ENCODE results near the gene BSN. TPM values are rescaled to one million over a fixed set of nuclear protein-coding genes. Genes with fewer than 3 reads are reported as not detected.

BSN gene
- polyA plus RNA-seq, 2 of the 4 experiments (the other 2 are of a cell fraction) = 0.04 to 0.08 TPM

DNA sequence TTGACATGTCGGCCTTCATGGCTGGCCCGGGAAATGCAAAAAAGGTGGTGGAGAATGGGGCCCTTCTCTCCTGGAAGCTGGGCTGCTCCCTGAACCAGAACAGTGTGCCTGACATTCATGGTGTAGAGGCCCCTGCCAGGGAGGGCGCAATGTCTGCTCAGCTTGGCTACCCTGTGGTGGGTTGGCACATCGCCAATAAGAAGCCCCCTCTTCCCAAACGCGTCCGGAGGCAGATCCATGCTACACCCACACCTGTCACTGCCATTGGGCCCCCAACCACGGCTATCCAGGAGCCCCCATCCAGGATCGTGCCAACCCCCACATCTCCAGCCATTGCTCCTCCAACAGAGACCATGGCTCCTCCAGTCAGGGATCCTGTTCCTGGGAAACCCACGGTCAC is 23.1 kb upstream of the BSN start:
- H3K4me1 ChIP-seq = no peaks in the 10 kb centered on the region
- WGBS (ENCODE audit: missing lambda C conversion rate) = 93% methylated on average over 9 of the region's 10 CpGs
- DNase-seq (ENCODE audit: low read depth in 1 of 2, low spot score in 1 of 2) (no peak), ATAC-seq (no peak), FAIRE-seq (no peak)
- POLR2A ChIA-PET = no interaction called here
- H3K9me3 ChIP-seq = no peaks in the 10 kb centered on the region
- CTCF ChIA-PET = interaction anchor here (1.0 to 6.3 kb wide), 3 partner anchors 8 to 140 kb away, joined by 3 to 38 read pairs (median 13); no protein-coding TSS in a partner anchor
- H3K4me2 ChIP-seq = no peak overlapping the region
- H3K4me3 ChIP-seq = no peak overlapping the region
- H3K27ac ChIP-seq = no peak overlapping the region
- no peak for TF ChIP-seq FOSL2 (IDR thresholded peaks at IDR 0.05)
- no peak for TF ChIP-seq FOSL2 (CRISPR knock-in tag; IDR thresholded peaks at IDR 0.05)

DNA sequence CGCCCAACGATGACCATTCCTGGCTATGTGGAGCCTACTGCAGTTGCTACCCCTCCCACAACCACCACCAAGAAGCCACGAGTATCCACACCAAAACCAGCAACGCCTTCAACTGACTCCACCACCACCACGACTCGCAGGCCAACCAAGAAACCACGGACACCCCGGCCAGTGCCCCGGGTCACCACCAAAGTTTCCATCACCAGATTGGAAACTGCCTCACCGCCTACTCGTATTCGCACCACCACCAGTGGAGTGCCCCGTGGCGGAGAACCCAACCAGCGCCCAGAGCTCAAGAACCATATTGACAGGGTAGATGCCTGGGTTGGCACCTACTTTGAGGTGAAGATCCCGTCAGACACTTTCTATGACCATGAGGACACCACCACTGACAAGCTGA is 22.6 kb upstream of the BSN start:
- Histone ChIP-seq H3K4me1 (no peaks in the 10 kb centered on the region), H3K4me3 (no peak overlapping the region), H3K9me3 (no peaks in the 10 kb centered on the region), H3K27ac (no peak overlapping the region), H3K4me2 (no peak overlapping the region)
- no peak for ATAC-seq
- CTCF ChIA-PET = interaction anchor here (1.0 to 6.3 kb wide), 2 partner anchors 8 to 139 kb away, joined by 3 to 38 read pairs; no protein-coding TSS in a partner anchor
- no peak for FAIRE-seq
- no peak for DNase-seq (ENCODE audit: low read depth in 1 of 2, low spot score in 1 of 2)
- TF ChIP-seq MAFK (IDR thresholded peaks at IDR 0.05; ENCODE audit: partially characterized antibody) (no peak), CHD2 (IDR thresholded peaks at IDR 0.05; ENCODE audit: low read length, partially characterized antibody) (no peak), RCOR1 (IDR thresholded peaks at IDR 0.05; ENCODE audit: low read depth, low read length) (no peak), POLR2AphosphoS2 (conservative IDR thresholded peaks at IDR 0.05; ENCODE audit: low read length) (no peak), RAD21 (conservative IDR thresholded peaks at IDR 0.05 in 1 of 2, IDR thresholded peaks at IDR 0.05 in 1 of 2) (no peak), NFE2L2 (conservative IDR thresholded peaks at IDR 0.05; ENCODE audit: low read length) (no peak), ZNF302 (CRISPR knock-in tag; IDR thresholded peaks at IDR 0.05) (no peak)
- TF ChIP-seq, protein P1, sequence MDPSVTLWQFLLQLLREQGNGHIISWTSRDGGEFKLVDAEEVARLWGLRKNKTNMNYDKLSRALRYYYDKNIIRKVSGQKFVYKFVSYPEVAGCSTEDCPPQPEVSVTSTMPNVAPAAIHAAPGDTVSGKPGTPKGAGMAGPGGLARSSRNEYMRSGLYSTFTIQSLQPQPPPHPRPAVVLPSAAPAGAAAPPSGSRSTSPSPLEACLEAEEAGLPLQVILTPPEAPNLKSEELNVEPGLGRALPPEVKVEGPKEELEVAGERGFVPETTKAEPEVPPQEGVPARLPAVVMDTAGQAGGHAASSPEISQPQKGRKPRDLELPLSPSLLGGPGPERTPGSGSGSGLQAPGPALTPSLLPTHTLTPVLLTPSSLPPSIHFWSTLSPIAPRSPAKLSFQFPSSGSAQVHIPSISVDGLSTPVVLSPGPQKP (IDR thresholded peaks at IDR 0.05; ENCODE audit: low read depth, low read length) = no peak
- TF ChIP-seq, protein P2, sequence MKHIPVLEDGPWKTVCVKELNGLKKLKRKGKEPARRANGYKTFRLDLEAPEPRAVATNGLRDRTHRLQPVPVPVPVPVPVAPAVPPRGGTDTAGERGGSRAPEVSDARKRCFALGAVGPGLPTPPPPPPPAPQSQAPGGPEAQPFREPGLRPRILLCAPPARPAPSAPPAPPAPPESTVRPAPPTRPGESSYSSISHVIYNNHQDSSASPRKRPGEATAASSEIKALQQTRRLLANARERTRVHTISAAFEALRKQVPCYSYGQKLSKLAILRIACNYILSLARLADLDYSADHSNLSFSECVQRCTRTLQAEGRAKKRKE (CRISPR knock-in tag; IDR thresholded peaks at IDR 0.05; ENCODE audit: low read depth) = no peak
- TF ChIP-seq, protein P3, sequence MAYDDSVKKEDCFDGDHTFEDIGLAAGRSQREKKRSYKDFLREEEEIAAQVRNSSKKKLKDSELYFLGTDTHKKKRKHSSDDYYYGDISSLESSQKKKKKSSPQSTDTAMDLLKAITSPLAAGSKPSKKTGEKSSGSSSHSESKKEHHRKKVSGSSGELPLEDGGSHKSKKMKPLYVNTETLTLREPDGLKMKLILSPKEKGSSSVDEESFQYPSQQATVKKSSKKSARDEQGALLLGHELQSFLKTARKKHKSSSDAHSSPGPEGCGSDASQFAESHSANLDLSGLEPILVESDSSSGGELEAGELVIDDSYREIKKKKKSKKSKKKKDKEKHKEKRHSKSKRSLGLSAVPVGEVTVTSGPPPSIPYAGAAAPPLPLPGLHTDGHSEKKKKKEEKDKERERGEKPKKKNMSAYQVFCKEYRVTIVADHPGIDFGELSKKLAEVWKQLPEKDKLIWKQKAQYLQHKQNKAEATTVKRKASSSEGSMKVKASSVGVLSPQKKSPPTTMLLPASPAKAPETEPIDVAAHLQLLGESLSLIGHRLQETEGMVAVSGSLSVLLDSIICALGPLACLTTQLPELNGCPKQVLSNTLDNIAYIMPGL (CRISPR knock-in tag; IDR thresholded peaks at IDR 0.05; ENCODE audit: borderline replicate concordance) = no peak
- 95% methylated on average over 7 of the region's 16 CpGs for WGBS (ENCODE audit: missing lambda C conversion rate)
- POLR2A ChIA-PET = interaction anchor here (0.6 kb wide), 1 partner anchor 54 kb away, joined by 11 read pairs; no protein-coding TSS in a partner anchor

DNA sequence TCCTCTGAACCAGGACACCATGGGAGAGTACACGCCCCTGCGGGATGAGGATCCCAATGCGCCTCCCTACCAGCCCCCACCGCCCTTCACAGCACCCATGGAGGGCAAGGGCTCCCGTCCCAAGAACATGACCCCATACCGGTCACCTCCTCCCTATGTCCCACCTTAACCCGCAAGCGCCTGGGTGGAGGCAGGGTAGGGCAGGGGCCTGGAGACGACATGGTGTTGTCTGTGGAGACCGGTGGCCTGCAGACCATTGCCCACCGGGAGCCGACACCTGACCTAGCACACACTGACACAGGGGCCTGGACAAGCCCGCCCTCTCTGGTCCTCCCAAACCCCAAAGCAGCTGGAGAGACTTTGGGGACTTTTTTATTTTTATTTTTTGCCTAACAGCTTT is 21.2 kb upstream of the BSN start:
- no peak overlapping the region for H3K27ac ChIP-seq
- CTCF ChIA-PET = interaction anchor here (1.0 kb wide), 2 partner anchors 14 to 138 kb away, joined by 3 read pairs; no protein-coding TSS in a partner anchor

More for the DNA sequence above, 21.2 kb upstream of the BSN start:
- TF ChIP-seq, protein P1 (IDR thresholded peaks at IDR 0.05; ENCODE audit: low read depth, low read length) = no peak
- TF ChIP-seq RNF2 (IDR thresholded peaks at IDR 0.05; ENCODE audit: borderline replicate concordance, low read depth) = no peak
- TF ChIP-seq NR3C1 (IDR thresholded peaks at IDR 0.05) = no peak
- no peaks in the 10 kb centered on the region for H3K4me1 ChIP-seq
- H3K9me3 ChIP-seq = no peaks in the 10 kb centered on the region
- DNase-seq (ENCODE audit: low read depth in 1 of 2, low spot score in 1 of 2) (no peak), ATAC-seq (no peak), FAIRE-seq (no peak)
- POLR2A ChIA-PET = no interaction called here
- H3K4me3 ChIP-seq = no peak overlapping the region
- 89% methylated on average over 5 of the region's 13 CpGs for WGBS (ENCODE audit: missing lambda C conversion rate)
- H3K4me2 ChIP-seq = no peak overlapping the region
